Mucosa of descending colon (tissue), 3 donors: ENCODE measurements around the gene CLCN6. TPM values are rescaled to one million over a fixed set of nuclear protein-coding genes. Genes with fewer than 3 reads are reported as not detected.

ENCODE experiments used
- ATAC-seq: fragments of 200-7000 bp; cut with Tn5 transposase; one replicate; pipeline ENCODE4 v1.9.1; 2020; ENCODE audit warnings: mild to moderate bottlenecking, moderate library complexity
- DNase-seq, 3 donors: peaks; one replicate each; pipeline ENCODE4 v3.0.0-alpha.2; 2020
- H3K36me3 ChIP-seq: fragments of 200-600 bp; one replicate; pipeline ENCODE4 v1.8.0; 2021; ENCODE audit warnings: low read depth, mild to moderate bottlenecking
- H3K4me1 ChIP-seq: fragments of 200-600 bp; one replicate; pipeline ENCODE4 v1.8.0; 2021; ENCODE audit warnings: low read depth, mild to moderate bottlenecking
- H3K4me3 ChIP-seq: fragments of 200-600 bp; one replicate; pipeline ENCODE4 v1.8.0; 2021; ENCODE audit warnings: mild to moderate bottlenecking
- H3K9me3 ChIP-seq: fragments of 200-600 bp; one replicate; pipeline ENCODE4 v1.8.0; 2021; ENCODE audit warnings: mild to moderate bottlenecking
- CTCF ChIP-seq: fragments of 200-600 bp; IDR thresholded peaks from one replicate; pipeline ENCODE4 v1.8.0; 2022; ENCODE audit warnings: antibody characterized with exemption, mild to moderate bottlenecking
- intact Hi-C, 2 donors: fragments of 100-400 bp; cut with DNase I in 1 of 2; cut with micrococcal nuclease in 1 of 2; formaldehyde crosslinking; loops; one replicate each; pipeline versions ENCODE4 v1.11.0 to v1.11.1; 2022; cut with DNase I, micrococcal nuclease
- total RNA-seq, 3 donors: library from RNA; stranded (reverse); fragmentation: NEBNext Ultra II Directional in 2 of 3; extraction: Animal tissue kit (Norgen Biotek cat#: 25700) in 2 of 3; gene quantifications; one replicate each; pipeline versions ENCODE4 v1.2.1 to v1.2.4, GENCODE V29; 2021 to 2023
- donor health status: DM: no; HTN: no; CAD: no; lungs with moderate emphysema.
- donor health status: DM: no; HTN: no; CAD: no.
- donor health status: DM: no; HTN: yes; CAD: no.

Gene CLCN6
- total RNA-seq, 3 donors from 2014 or later: 20.8 to 29.7 (median 24.3) TPM

DNA sequence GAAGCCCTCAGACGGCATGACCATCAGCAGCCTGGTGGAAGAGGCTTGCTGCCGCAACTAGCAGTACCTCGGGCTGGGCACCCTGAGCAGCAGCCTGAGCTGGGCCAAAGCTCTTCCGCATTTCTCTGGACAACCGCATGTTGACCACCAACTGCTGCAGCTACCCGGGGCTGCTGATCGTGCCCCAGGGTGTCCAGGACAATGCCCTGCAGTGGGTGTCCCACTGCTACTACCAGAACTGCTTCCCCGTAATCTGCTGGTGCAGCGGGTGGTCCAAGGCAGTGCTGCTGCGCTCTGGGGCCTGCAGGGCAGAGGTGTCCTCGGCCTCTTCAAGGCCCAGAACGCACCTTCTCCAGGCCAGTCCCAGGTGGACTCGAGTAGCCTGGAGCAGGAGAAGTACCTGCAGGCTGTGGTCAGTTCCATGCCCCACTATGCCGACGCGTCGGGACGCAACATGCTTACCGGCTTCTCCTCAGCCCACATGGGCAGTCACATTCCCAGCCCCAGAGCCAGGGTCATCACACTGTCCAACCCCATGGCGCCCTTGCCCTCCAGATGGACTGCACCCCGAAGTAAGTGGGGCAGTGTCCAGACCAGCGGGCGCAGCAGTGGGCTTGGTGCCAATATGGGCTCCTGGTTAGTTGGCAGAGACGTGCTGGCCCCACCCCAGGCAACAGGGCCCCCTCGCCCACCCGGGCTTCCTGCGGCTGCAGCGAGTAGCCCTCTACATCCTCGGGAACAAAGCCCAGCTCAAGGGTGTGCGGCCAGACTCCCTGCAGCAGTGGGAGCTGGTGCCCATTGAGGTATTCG, 72.3 kb downstream of the CLCN6 start:
- DNase-seq: no peak
- H3K9me3 ChIP-seq: no peaks in the 10 kb centered on the region
- no peak for ATAC-seq
- H3K36me3 ChIP-seq: no peaks in the 10 kb centered on the region
- no peak overlapping the region for H3K4me3 ChIP-seq
- H3K4me1 ChIP-seq: no peaks in the 10 kb centered on the region
- no peak for TF ChIP-seq CTCF
- intact Hi-C loops: no loop called here

- ATAC-seq: no peak
- no peak overlapping the region for H3K4me3 ChIP-seq
- no peak for TF ChIP-seq CTCF
- no peaks in the 10 kb centered on the region for H3K4me1 ChIP-seq
- no peaks in the 10 kb centered on the region for H3K36me3 ChIP-seq
- no peak for DNase-seq
- intact Hi-C loops: no loop called here
- H3K9me3 ChIP-seq: no peaks in the 10 kb centered on the region
These were observed 72.8 kb downstream of the CLCN6 start for GRCh38 chr1:11878891-11879190.

GRCh38 chr1:11879311-11880180, 73.6 kb downstream of the CLCN6 start:
- intact Hi-C loops: no loop called here
- Histone ChIP-seq H3K9me3 (no peaks in the 10 kb centered on the region), H3K4me1 (no peaks in the 10 kb centered on the region), H3K4me3 (no peak overlapping the region), H3K36me3 (no peaks in the 10 kb centered on the region)
- TF ChIP-seq CTCF: no peak
- DNase-seq (no peak), ATAC-seq (no peak)

GRCh38 chr1:11880181-11880575, 74.2 kb downstream of the CLCN6 start:
- no peak overlapping the region for H3K4me3 ChIP-seq
- no peak for TF ChIP-seq CTCF
- ATAC-seq (no peak), DNase-seq (no peak)
- H3K4me1 ChIP-seq: no peaks in the 10 kb centered on the region
- H3K9me3 ChIP-seq: no peaks in the 10 kb centered on the region
- H3K36me3 ChIP-seq: no peaks in the 10 kb centered on the region
- intact Hi-C loops: no loop called here

DNA sequence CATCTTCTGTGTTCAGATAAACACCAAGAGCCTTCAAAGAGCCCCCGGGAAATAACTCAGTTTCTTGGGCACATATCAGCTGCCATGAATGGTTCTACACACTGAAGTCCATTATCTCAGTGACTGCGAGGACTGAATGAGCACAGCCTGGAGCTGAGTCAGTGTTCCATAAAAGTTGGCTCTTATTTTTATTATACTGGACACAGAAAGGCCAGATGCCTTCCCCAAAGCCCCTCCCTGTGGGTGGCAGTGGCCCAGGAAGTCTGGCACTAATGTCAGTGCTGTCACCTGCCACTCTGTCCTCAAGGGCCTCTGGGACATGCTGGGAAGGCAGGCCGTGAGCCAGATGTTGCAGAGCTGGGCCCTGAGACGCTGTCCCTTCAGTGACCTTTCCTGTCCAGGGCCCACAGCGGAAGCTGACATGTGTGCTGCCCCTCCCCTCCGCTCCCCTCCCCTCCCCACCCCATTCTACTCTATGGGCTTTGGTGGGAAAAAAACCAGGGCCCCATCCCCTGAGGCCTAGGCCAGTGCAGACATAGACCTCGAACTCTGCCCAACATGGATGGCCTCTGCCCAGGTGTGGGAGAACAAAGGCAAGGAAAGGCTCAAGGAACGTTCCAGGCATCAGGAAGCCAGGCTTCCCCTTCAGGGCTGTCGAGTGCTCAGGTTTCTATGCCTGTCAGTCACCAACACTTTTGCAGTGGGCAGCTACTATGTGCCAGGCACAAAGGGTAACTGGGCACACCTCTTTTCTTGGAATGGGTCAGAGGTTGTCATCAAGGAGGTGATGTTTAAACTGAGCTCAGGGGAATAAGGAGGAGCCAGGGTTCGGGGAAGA, 75.1 kb downstream of the CLCN6 start:
- H3K36me3 ChIP-seq: no peaks in the 10 kb centered on the region
- peak; percentile 23 for ATAC-seq
- no peak overlapping the region for H3K4me3 ChIP-seq
- intact Hi-C loops: no loop called here
- no peak for TF ChIP-seq CTCF
- DNase-seq: no peak
- no peaks in the 10 kb centered on the region for H3K9me3 ChIP-seq
- H3K4me1 ChIP-seq: no peaks in the 10 kb centered on the region
